DND-41 (cell line): ENCODE measurements around the gene FMN2.

Experiments
- EZH2 ChIP-seq: IDR thresholded peaks from 3 replicates; pipeline ENCODE4 v1.6.1; 2012; ENCODE audit warnings: borderline replicate concordance, low read depth, mild to moderate bottlenecking, moderate library complexity, low read length, inconsistent platforms; ENCODE audit not compliant: severe bottlenecking
- TF ChIP-seq, protein P1 (sequence below): IDR thresholded peaks from 2 replicates; pipeline ENCODE4 v1.5.1; 2012; ENCODE audit warnings: borderline replicate concordance, low read length, moderate library complexity, mild to moderate bottlenecking; ENCODE audit not compliant: poor library complexity, severe bottlenecking; ENCODE audit errors: extremely low read depth

DNA sequence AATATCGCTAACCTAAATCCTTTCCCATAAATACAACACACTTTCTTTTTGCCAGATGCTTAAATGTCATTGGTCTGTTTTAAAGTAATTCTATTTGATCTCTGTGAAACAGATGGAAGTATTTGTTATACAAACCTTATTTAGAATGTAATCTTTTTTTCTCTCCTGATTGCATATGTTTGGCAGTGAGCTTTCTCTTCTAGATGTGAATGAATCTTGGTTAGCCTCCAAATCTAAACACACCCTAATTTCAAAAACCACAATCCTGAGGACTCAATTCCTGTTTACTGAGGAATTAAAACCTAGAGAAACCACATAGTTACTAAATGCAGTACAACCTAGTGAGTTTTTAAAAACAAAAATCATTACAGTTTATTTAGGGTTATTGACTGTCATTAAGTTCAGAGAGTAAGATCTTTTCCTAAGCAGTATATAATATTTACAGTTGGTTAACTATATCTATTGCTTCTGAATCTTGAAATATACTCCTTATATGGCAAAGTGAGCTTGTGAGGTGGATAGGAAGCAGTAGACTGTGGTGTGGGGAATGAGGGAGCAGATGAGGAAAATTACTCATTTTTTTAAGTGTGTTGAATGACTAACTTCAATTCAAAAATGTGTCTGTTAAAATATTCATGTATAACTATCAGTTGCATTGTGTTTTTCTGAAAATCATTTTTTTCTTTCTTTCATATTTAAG, 218.7 kb downstream of the FMN2 start:
- TF ChIP-seq, protein P1, sequence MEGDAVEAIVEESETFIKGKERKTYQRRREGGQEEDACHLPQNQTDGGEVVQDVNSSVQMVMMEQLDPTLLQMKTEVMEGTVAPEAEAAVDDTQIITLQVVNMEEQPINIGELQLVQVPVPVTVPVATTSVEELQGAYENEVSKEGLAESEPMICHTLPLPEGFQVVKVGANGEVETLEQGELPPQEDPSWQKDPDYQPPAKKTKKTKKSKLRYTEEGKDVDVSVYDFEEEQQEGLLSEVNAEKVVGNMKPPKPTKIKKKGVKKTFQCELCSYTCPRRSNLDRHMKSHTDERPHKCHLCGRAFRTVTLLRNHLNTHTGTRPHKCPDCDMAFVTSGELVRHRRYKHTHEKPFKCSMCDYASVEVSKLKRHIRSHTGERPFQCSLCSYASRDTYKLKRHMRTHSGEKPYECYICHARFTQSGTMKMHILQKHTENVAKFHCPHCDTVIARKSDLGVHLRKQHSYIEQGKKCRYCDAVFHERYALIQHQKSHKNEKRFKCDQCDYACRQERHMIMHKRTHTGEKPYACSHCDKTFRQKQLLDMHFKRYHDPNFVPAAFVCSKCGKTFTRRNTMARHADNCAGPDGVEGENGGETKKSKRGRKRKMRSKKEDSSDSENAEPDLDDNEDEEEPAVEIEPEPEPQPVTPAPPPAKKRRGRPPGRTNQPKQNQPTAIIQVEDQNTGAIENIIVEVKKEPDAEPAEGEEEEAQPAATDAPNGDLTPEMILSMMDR = no peak
- no peak for TF ChIP-seq EZH2
